CD14-positive monocyte (primary cell): ENCODE data around the gene SLC22A14. TPM values are rescaled to one million over a fixed set of nuclear protein-coding genes. Genes with fewer than 3 reads are reported as not detected.

Source experiments
- DNase-seq, 3 donors: peaks; one replicate each; pipeline ENCODE4 v3.0.0-alpha.2; 2011 to 2022
- H2AFZ ChIP-seq: 2 replicates; pipeline ENCODE4 v1.6.0; 2012; ENCODE audit warnings: mild to moderate bottlenecking, low read depth, low read length, inconsistent platforms; ENCODE audit not compliant: insufficient read depth, poor library complexity, severe bottlenecking
- H3K27ac ChIP-seq, 2 donors: 1 replicate in 1 of 2; 2 replicates in 1 of 2; pipeline ENCODE4 v1.5.1; 2012 to 2013; ENCODE audit warnings: low read length in 2 of 2, control low read depth in 1 of 2, inconsistent platforms in 1 of 2, low read depth in 1 of 2, mild to moderate bottlenecking in 1 of 2
- H3K27me3 ChIP-seq, 2 donors: one replicate each; pipeline versions ENCODE4 v1.6.0 to v1.6.1; 2011 to 2013; ENCODE audit warnings: low read length in 2 of 2; ENCODE audit not compliant: control insufficient read depth in 2 of 2, insufficient read depth in 2 of 2
- H3K36me3 ChIP-seq, 2 donors: replicated peaks in 1 of 2; 1 replicate in 1 of 2; 2 replicates in 1 of 2; pipeline versions ENCODE4 v1.5.1 to v1.6.1; 2012 to 2013; ENCODE audit warnings: low read length in 2 of 2, control low read depth in 1 of 2, inconsistent platforms in 1 of 2, mild to moderate bottlenecking in 1 of 2; ENCODE audit not compliant: insufficient read depth in 2 of 2, control insufficient read depth in 1 of 2
- H3K4me1 ChIP-seq, 2 donors: 1 replicate in 1 of 2; 2 replicates in 1 of 2; pipeline versions ENCODE4 v1.5.1 to v1.6.1; 2012 to 2013; ENCODE audit warnings: low read length in 2 of 2, control low read depth in 1 of 2, inconsistent platforms in 1 of 2, mild to moderate bottlenecking in 1 of 2, moderate library complexity in 1 of 2; ENCODE audit not compliant: insufficient read depth in 2 of 2, control insufficient read depth in 1 of 2
- H3K4me2 ChIP-seq: replicated peaks from 2 replicates; pipeline ENCODE3; 2012; ENCODE audit warnings: low read length, moderate library complexity, mild to moderate bottlenecking; ENCODE audit not compliant: poor library complexity, severe bottlenecking; ENCODE audit errors: extremely low read depth
- H3K4me3 ChIP-seq, 3 experiments: fragments of 200-600 bp in 1 of 3; sonication (generic) in 1 of 3; replicated peaks in 1 of 3; 1 replicate in 2 of 3; 2 replicates in 1 of 3; pipeline ENCODE4 v1.5.1; 2011 to 2013; ENCODE audit warnings: low read length in 3 of 3, mild to moderate bottlenecking in 3 of 3, control low read depth in 2 of 3, low read depth in 2 of 3, inconsistent platforms in 1 of 3, moderate library complexity in 1 of 3
- H3K79me2 ChIP-seq: 2 replicates; pipeline ENCODE4 v1.6.0; 2012; ENCODE audit warnings: mild to moderate bottlenecking, control low read depth, inconsistent platforms, low read length, moderate library complexity; ENCODE audit not compliant: insufficient read depth
- H3K9ac ChIP-seq: 2 replicates; pipeline ENCODE4 v1.6.0; 2017; ENCODE audit warnings: low read length, mild to moderate bottlenecking; ENCODE audit not compliant: insufficient read depth, poor library complexity, severe bottlenecking
- H3K9me3 ChIP-seq, 2 donors: replicated peaks in 1 of 2; 1 replicate in 1 of 2; 2 replicates in 1 of 2; pipeline versions ENCODE4 v1.5.1 to v1.6.1; 2012 to 2013; ENCODE audit warnings: low read length in 2 of 2, control low read depth in 1 of 2; ENCODE audit not compliant: control insufficient read depth in 1 of 2, insufficient read depth in 1 of 2
- H4K20me1 ChIP-seq: 2 replicates; pipeline ENCODE4 v1.6.0; 2012; ENCODE audit warnings: mild to moderate bottlenecking, low read length, control low read depth, moderate library complexity; ENCODE audit not compliant: insufficient read depth
- H3K27ac Mint-ChIP-seq, 7 donors: one replicate each; pipeline ENCODE4 v1.8.0; 2020; ENCODE audit warnings: mild to moderate bottlenecking in 7 of 7, mixed read lengths in 7 of 7, moderate library complexity in 6 of 7, inconsistent platforms in 2 of 7
- H3K27me3 Mint-ChIP-seq, 3 donors: one replicate each; pipeline ENCODE4 v1.8.0; 2021 to 2022; ENCODE audit warnings: low read depth in 3 of 3, mild to moderate bottlenecking in 3 of 3, mixed read lengths in 3 of 3, moderate library complexity in 3 of 3, inconsistent platforms in 1 of 3
- H3K36me3 Mint-ChIP-seq, 2 donors: one replicate each; pipeline ENCODE4 v1.8.0; 2020; ENCODE audit warnings: mixed read lengths in 2 of 2, inconsistent platforms in 1 of 2, mild to moderate bottlenecking in 1 of 2
- H3K4me1 Mint-ChIP-seq: one replicate; pipeline ENCODE4 v1.8.0; 2020; ENCODE audit warnings: mild to moderate bottlenecking, mixed read lengths
- H3K4me3 Mint-ChIP-seq, 2 donors: one replicate each; pipeline ENCODE4 v1.8.0; 2020; ENCODE audit warnings: mild to moderate bottlenecking in 2 of 2, mixed read lengths in 2 of 2, moderate library complexity in 1 of 2
- H3K9me3 Mint-ChIP-seq, 7 donors: one replicate each; pipeline ENCODE4 v1.8.0; 2020 to 2022; ENCODE audit warnings: mixed read lengths in 7 of 7, mild to moderate bottlenecking in 6 of 7, moderate library complexity in 6 of 7, inconsistent platforms in 2 of 7
- CTCF ChIP-seq: fragments of 200-600 bp; IDR thresholded peaks from one replicate; pipeline ENCODE4 v1.8.0; 2022; ENCODE audit warnings: antibody characterized with exemption, mild to moderate bottlenecking
- WGBS: methylation state at CpG from one replicate; pipeline ENCODE4 v1.1.5; 2013; ENCODE audit warnings: missing lambda C conversion rate; ENCODE audit not compliant: insufficient coverage; 5-methylcytosine and 5-hydroxymethylcytosine counted together
- intact Hi-C, 2 donors: fragments of 100-400 bp; cut with micrococcal nuclease; formaldehyde crosslinking; loops; one replicate each; pipeline versions ENCODE4 v1.15.0 to v1.15.1; 2023
- polyA plus RNA-seq, 3 donors: library from polyadenylated mRNA; depleted of rRNA in 1 of 3; unstranded in 2 of 3; stranded (reverse) in 1 of 3; fragments of 300-500 nt in 2 of 3; fragments of >200 nt in 1 of 3; fragmentation: Illumina TruSeq in 2 of 3; gene quantifications; 1 replicate in 2 of 3; 2 replicates in 1 of 3; pipeline ENCODE4 v1.2.3, GENCODE V29; 2012 to 2021

The SLC22A14 gene
- polyA plus RNA-seq, 3 donors, result 0.45 TPM; not detected in 2

DNA sequence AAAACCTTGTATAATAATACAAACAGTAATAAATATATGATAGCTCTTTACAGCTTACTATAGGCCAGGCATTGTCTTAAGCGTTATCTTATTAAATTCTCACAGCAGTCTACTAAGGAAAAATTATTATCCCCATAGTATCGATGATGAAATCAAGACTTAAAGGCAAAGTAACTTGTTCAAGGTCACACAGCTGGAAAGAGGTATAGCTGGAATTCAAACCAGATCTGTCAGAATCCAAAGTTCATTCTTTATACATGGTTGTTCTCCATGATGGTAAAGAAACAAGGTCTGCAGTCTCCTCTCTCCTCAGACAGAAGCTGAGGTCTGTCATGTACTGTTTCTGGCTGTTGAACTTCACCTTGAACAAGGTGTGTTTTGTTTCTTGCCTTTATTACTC lies 31.9 kb upstream of the SLC22A14 start:
- no peaks in the 10 kb centered on the region for H3K9me3 Mint-ChIP-seq
- H3K4me1 Mint-ChIP-seq, result no peaks in the 10 kb centered on the region
- no peak overlapping the region for H3K27ac Mint-ChIP-seq
- H3K36me3 Mint-ChIP-seq, result peaks cover 91 to 97% of the 10 kb centered on the region in 2 donors
- peaks cover 91 to 98% of the 10 kb centered on the region in 2 donors for H3K36me3 ChIP-seq
- H3K4me3 ChIP-seq, result no peak overlapping the region
- H3K9me3 ChIP-seq, result no peaks in the 10 kb centered on the region
- no peak overlapping the region for H3K4me2 ChIP-seq
- no CpG with 5 or more reads among the region's 2 CpGs for WGBS
- H3K27me3 Mint-ChIP-seq, result no peaks in the 10 kb centered on the region
- no peak for TF ChIP-seq CTCF
- H3K27me3 ChIP-seq, result no peaks in the 10 kb centered on the region
- no peak overlapping the region for H3K4me3 Mint-ChIP-seq
- no peak overlapping the region for H3K27ac ChIP-seq
- no peaks in the 10 kb centered on the region for H4K20me1 ChIP-seq
- H3K4me1 ChIP-seq, result no peaks in the 10 kb centered on the region
- no peak overlapping the region for H2AFZ ChIP-seq
- intact Hi-C loops, result no loop called here
- no peak for DNase-seq
- no peaks in the 10 kb centered on the region for H3K79me2 ChIP-seq
- H3K9ac ChIP-seq, result no peak overlapping the region

- Histone ChIP-seq H3K79me2 (no peaks in the 10 kb centered on the region), H3K36me3 (peaks cover 86 to 100% of the 10 kb centered on the region in 2 donors), H3K4me3 (no peak overlapping the region), H3K4me1 (no peaks in the 10 kb centered on the region), H3K9ac (no peak overlapping the region), H2AFZ (no peak overlapping the region), H4K20me1 (no peaks in the 10 kb centered on the region), H3K27me3 (no peaks in the 10 kb centered on the region), H3K9me3 (no peaks in the 10 kb centered on the region), H3K4me2 (no peak overlapping the region), H3K27ac (no peak overlapping the region)
- no peaks in the 10 kb centered on the region for H3K27me3 Mint-ChIP-seq
- DNase-seq, result no peak
- no peaks in the 10 kb centered on the region for H3K9me3 Mint-ChIP-seq
- H3K36me3 Mint-ChIP-seq, result peaks cover 91 to 97% of the 10 kb centered on the region in 2 donors
- peaks cover 2% of the 10 kb centered on the region for H3K4me1 Mint-ChIP-seq
- H3K27ac Mint-ChIP-seq, result no peak overlapping the region
- intact Hi-C loops, result no loop called here
- H3K4me3 Mint-ChIP-seq, result no peak overlapping the region
- 100% methylated on average over 1 of the region's 4 CpGs for WGBS
- TF ChIP-seq CTCF, result no peak
Measured at GRCh38 chr3:38251197-38251596, 30.9 kb upstream of the SLC22A14 start.
